Suprapubic skin (tissue), 2 donors: ENCODE data around the gene HOXB7.

Experiments used
- EP300 ChIP-seq: sonication (generic); formaldehyde crosslinking; IDR thresholded peaks from one replicate; pipeline ENCODE4 v1.6.1; 2017; ENCODE audit warnings: antibody characterized with exemption
- POLR2A ChIP-seq, 2 donors: fragments of 450-650 bp; IDR thresholded peaks; one replicate each; pipeline ENCODE4 v1.6.1; 2017; ENCODE audit warnings: antibody characterized with exemption in 2 of 2, mild to moderate bottlenecking in 2 of 2, moderate library complexity in 2 of 2

DNA sequence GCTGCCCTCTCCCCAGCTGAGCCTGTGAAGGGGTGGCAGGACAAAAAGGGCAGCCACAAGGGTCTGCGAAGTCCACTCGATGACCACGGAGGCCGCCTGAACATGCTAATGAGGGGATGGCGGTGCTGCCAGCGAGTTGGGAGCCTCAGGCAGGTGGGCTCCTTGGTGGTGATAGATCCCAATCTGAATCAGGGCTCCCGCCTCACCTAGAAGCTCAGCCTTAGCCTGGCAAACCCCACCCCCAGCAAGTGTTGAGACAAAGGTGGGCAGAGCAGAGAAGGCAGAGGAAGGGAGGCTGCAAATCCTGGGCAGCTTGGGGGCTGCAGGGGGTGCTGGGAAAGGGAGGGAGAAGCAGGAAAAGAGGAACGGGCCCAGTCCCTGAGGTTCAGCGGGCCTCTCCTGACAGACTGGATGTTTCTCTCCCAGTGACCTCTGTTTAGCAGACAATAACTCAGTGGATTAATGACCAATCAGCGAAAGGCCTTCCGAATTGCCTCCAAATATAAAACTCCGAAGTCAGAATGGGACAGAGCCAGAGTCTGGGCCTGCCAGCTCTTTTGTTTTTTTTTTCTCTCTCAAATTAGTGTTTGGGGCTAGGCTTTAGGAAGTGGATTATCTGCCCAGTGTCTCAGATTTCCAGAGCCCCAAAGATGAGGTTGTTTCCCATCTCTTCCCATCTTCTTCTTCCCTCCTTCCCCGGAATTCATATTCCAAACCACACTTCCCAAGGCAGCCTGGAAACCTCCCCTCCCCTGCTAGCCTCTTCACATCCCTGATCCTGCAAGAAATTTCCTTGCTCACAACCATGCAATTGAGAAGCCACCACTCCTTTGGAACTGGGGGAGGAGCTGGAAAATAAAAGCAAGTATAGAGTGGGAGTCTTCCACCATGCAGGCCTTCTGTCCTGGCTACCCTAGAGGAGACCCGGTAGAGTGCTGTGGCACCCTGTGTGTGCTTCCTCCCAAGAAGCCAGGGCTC is 50.7 kb downstream of the HOXB7 start:
- no peak for TF ChIP-seq POLR2A (IDR thresholded peaks at IDR 0.05)
- TF ChIP-seq EP300, result no peak
